Measurements from ENCODE around the gene PKD2L1. TPM values are rescaled to one million over a fixed set of nuclear protein-coding genes. Genes with fewer than 3 reads are reported as not detected.
A peak's percentile ranks its signal among the peaks of the same experiment; 100 is the strongest.

The PKD2L1 gene
- total and polyA plus RNA-seq, 9 of the 15 experiments (the other 6 are each of a cell fraction or from before 2014, with no cell fraction given): not detected

DNA sequence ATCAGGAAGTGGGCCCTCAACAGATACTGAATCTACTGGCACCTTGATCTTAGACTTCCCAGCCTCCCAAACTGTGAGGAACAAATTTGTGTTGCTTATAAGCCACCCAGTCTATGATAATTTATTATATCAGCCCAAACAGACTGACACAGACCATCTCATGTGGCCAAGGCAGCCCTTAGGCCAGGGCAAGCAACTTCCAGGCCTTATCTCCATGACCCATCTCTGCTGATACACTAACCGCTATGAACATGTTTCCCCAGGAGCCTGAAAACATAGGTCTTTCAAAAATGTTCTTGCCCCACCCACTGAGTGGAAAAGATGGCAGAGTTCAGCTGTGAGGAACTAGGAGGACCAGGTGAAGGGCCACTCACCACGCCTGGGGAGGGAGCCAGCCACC lies 40.4 kb downstream of the PKD2L1 start:
- H4K20me1 ChIP-seq (replicated peaks; ENCODE audit: control insufficient read depth, insufficient read depth, low read length): no peaks in the 10 kb centered on the region
- H3K27ac ChIP-seq (ENCODE audit: extremely low read depth, low read depth, low read length): peak overlapping the region; percentile 33; the same call in 1 of the 3 replicates
- H3K36me3 ChIP-seq (ENCODE audit: control insufficient read depth, insufficient read depth, low read length): no peaks in the 10 kb centered on the region
- peak overlapping the region; percentile 41; the same call in 1 of the 2 replicates for H3K4me2 ChIP-seq (ENCODE audit: insufficient read depth, low read length)
- no peak overlapping the region for H3K4me3 ChIP-seq
- peaks cover 15 to 17% of the 10 kb centered on the region in 2 experiments; a peak in 4 of 5 replicates for H3K4me1 ChIP-seq (replicated peaks in 1 of 2; ENCODE audit: control insufficient read depth in 2 of 2, insufficient read depth in 2 of 2, low read length in 2 of 2)
- no TSS peak for BruUV-seq (replicated peaks)
- H2AFZ ChIP-seq (ENCODE audit: low read depth, low read length): peak overlapping the region; percentile 89
- no peaks in the 10 kb centered on the region for H3K9me1 ChIP-seq (ENCODE audit: control insufficient read depth, insufficient read depth, low read length)
- H3K9me3 ChIP-seq (replicated peaks; ENCODE audit: control insufficient read depth, insufficient read depth, low read depth, low read length): no peaks in the 10 kb centered on the region
- H3K79me2 ChIP-seq (ENCODE audit: control insufficient read depth, insufficient read depth, low read length): peaks cover 19% of the 10 kb centered on the region
- POLR2A ChIA-PET: no interaction called here
- FAIRE-seq (peak; percentile 52), ATAC-seq (no peak), DNase-seq (ENCODE audit: extremely low read depth in 1 of 4, low spot score in 3 of 4) (peak; percentile 23 to 45 (median 32))
- intact Hi-C loops (cut with micrococcal nuclease): no loop called here
- H3K27me3 ChIP-seq (ENCODE audit: control insufficient read depth in 2 of 2, insufficient read depth in 2 of 2, low read length in 2 of 2): peaks cover 0 to 5% of the 10 kb centered on the region in 2 experiments; a peak in 2 of 5 replicates
- in situ Hi-C loops (cut with MboI): no loop called here
- CTCF ChIA-PET (ENCODE audit: low intra/inter-chr PET ratio): no interaction called here
- H3K9ac ChIP-seq (ENCODE audit: insufficient read depth in 1 of 2, low read depth in 2 of 2, low read length in 2 of 2): peak overlapping the region in 1 of 2 experiments; percentile 52; a peak in 1 of 4 replicates
- 15% methylated on average over 2 of the region's 2 CpGs for WGBS (ENCODE audit: insufficient coverage, low coverage, missing lambda C conversion rate)
- TF ChIP-seq ARID1B (IDR thresholded peaks at IDR 0.05): 0 out of 2 replicates have a peak, but pooled peaks have one; percentile 17
- no peak for TF ChIP-seq NFIC (IDR thresholded peaks at IDR 0.05)
- TF ChIP-seq CBFA2T3 (IDR thresholded peaks at IDR 0.05): 0 out of 2 replicates have a peak, but pooled peaks have one; percentile 19
- peak; percentile 25; the same call in 1 of the 2 replicates for TF ChIP-seq L3MBTL2 (IDR thresholded peaks at IDR 0.05)
- TF ChIP-seq ZNF408 (CRISPR knock-in tag; IDR thresholded peaks at IDR 0.05; ENCODE audit: low read depth): no peak
- TF ChIP-seq DPF2 (IDR thresholded peaks at IDR 0.05): peak; percentile 26; the same call in 1 of the 2 replicates
- no peak for TF ChIP-seq ETS1 (conservative IDR thresholded peaks at IDR 0.05; ENCODE audit: control insufficient read depth, low read depth, low read length)
- no peak for TF ChIP-seq STAT5A (IDR thresholded peaks at IDR 0.05; ENCODE audit: borderline replicate concordance, low read length)
- TF ChIP-seq SOX6 (IDR thresholded peaks at IDR 0.05): 0 out of 2 replicates have a peak, but pooled peaks have one; percentile 19
- TF ChIP-seq SMARCA5 (IDR thresholded peaks at IDR 0.05): no peak
- TF ChIP-seq CBX3 (IDR thresholded peaks at IDR 0.05; ENCODE audit: borderline replicate concordance in 1 of 2, low read length in 2 of 2): no peak
- TF ChIP-seq PKNOX1 (IDR thresholded peaks at IDR 0.05): peak; percentile 14; the same call in 1 of the 2 replicates
- no peak for TF ChIP-seq THRAP3 (IDR thresholded peaks at IDR 0.05; ENCODE audit: borderline replicate concordance)
- TF ChIP-seq MEIS2 (IDR thresholded peaks at IDR 0.05; ENCODE audit: partially characterized antibody): peak; percentile 46
